IMR-90 (cell line): ENCODE data around the gene HBM. TPM values are rescaled to one million over a fixed set of nuclear protein-coding genes. Genes with fewer than 3 reads are reported as not detected.

Experiments
- ATAC-seq: fragments of 200-7000 bp; cut with Tn5 transposase; 2 replicates; pipeline ENCODE4 v1.9.1; 2020; ENCODE audit warnings: low read depth, mild to moderate bottlenecking, moderate library complexity
- BruUV-seq: library from RNA; stranded (reverse); fragments of 400-500 nt; replicated peaks from 2 replicates; lab custom pipeline; 2021; lab: Mats Ljungman, UMichigan
- CTCF ChIA-PET: fragments of 300-600 bp; formaldehyde crosslinking; extraction: SDS; loops from one replicate; lab custom pipeline; 2021; ENCODE audit warnings: antibody characterized with exemption; lab: Yijun Ruan, JAX
- POLR2A ChIA-PET: fragments of 300-600 bp; sonication (Branson Sonifier 250); formaldehyde crosslinking; loops from one replicate; lab custom pipeline; 2022; ENCODE audit warnings: antibody characterized with exemption; ENCODE audit not compliant: unreplicated experiment; lab: Charles Lee
- DNase-seq: peaks from one replicate; pipeline ENCODE4 v3.0.0; 2013
- H2AFZ ChIP-seq: replicated peaks from 2 replicates; pipeline ENCODE3; 2013; ENCODE audit warnings: low read length, mild to moderate bottlenecking; ENCODE audit not compliant: poor library complexity
- H2AK5ac ChIP-seq: 2 replicates; pipeline ENCODE4 v1.6.1; 2013; ENCODE audit warnings: low read depth, low read length, inconsistent platforms
- H2AK9ac ChIP-seq: replicated peaks from 2 replicates; pipeline ENCODE3; 2013; ENCODE audit warnings: mild to moderate bottlenecking, low read depth, low read length, moderate library complexity; ENCODE audit not compliant: poor library complexity
- H2BK120ac ChIP-seq: 2 replicates; pipeline ENCODE4 v1.6.1; 2013; ENCODE audit warnings: low read depth, low read length, inconsistent platforms
- H2BK15ac ChIP-seq: 3 replicates; pipeline ENCODE4 v1.6.1; 2013; ENCODE audit warnings: low read depth, low read length, inconsistent platforms
- H2BK20ac ChIP-seq: 2 replicates; pipeline ENCODE4 v1.6.1; 2013; ENCODE audit warnings: low read depth, mild to moderate bottlenecking, inconsistent platforms, low read length, moderate library complexity
- H2BK5ac ChIP-seq: 2 replicates; pipeline ENCODE4 v1.6.1; 2013; ENCODE audit warnings: mild to moderate bottlenecking, low read depth, low read length, inconsistent platforms; ENCODE audit not compliant: poor library complexity, severe bottlenecking
- H3K14ac ChIP-seq: replicated peaks from 2 replicates; pipeline ENCODE4 v1.6.1; 2013; ENCODE audit warnings: low read depth, low read length, inconsistent platforms
- H3K18ac ChIP-seq: 2 replicates; pipeline ENCODE4 v1.6.1; 2013; ENCODE audit warnings: low read depth, low read length, control low read depth
- H3K23ac ChIP-seq: 2 replicates; pipeline ENCODE4 v1.6.1; 2013; ENCODE audit warnings: low read depth, low read length, inconsistent platforms
- H3K27ac ChIP-seq: 2 replicates; pipeline ENCODE4 v1.5.1; 2013; ENCODE audit warnings: mild to moderate bottlenecking, control low read depth, low read length; ENCODE audit not compliant: insufficient read depth
- H3K27me3 ChIP-seq: 2 replicates; pipeline ENCODE4 v1.6.1; 2013; ENCODE audit warnings: low read length; ENCODE audit not compliant: control insufficient read depth, insufficient read depth
- H3K36me3 ChIP-seq: 2 replicates; pipeline ENCODE4 v1.6.1; 2013; ENCODE audit warnings: low read length, mixed read lengths; ENCODE audit not compliant: control insufficient read depth, insufficient read depth
- H3K4ac ChIP-seq: 2 replicates; pipeline ENCODE4 v1.6.1; 2013; ENCODE audit warnings: low read depth, low read length, inconsistent platforms
- H3K4me1 ChIP-seq: 2 replicates; pipeline ENCODE4 v1.6.1; 2013; ENCODE audit warnings: low read length, mixed read lengths; ENCODE audit not compliant: control insufficient read depth, insufficient read depth
- H3K4me2 ChIP-seq: 2 replicates; pipeline ENCODE4 v1.6.1; 2013; ENCODE audit warnings: low read depth, mild to moderate bottlenecking, control low read depth, low read length, moderate library complexity
- H3K4me3 ChIP-seq: 2 replicates; pipeline ENCODE4 v1.5.1; 2013; ENCODE audit warnings: low read depth, mild to moderate bottlenecking, control low read depth, low read length, moderate library complexity; ENCODE audit not compliant: insufficient read depth
- H3K56ac ChIP-seq: 2 replicates; pipeline ENCODE4 v1.6.1; 2013; ENCODE audit warnings: low read length, inconsistent platforms; ENCODE audit not compliant: insufficient read depth; ENCODE audit errors: extremely low read depth
- H3K79me1 ChIP-seq, 2 experiments: 2 replicates each; pipeline ENCODE4 v1.6.1; 2013; ENCODE audit warnings: low read length in 2 of 2, inconsistent platforms in 1 of 2, low read depth in 1 of 2
- H3K9ac ChIP-seq: 2 replicates; pipeline ENCODE4 v1.6.1; 2013; ENCODE audit warnings: low read depth, low read length, control low read depth
- H3K9me1 ChIP-seq: 2 replicates; pipeline ENCODE4 v1.6.1; 2013; ENCODE audit warnings: low read length, inconsistent platforms; ENCODE audit not compliant: insufficient read depth
- H3K9me3 ChIP-seq: 2 replicates; pipeline ENCODE4 v1.6.1; 2013; ENCODE audit warnings: low read length; ENCODE audit not compliant: control insufficient read depth, insufficient read depth
- H4K20me1 ChIP-seq: 2 replicates; pipeline ENCODE4 v1.6.1; 2013; ENCODE audit warnings: low read length, inconsistent platforms; ENCODE audit not compliant: insufficient read depth
- H4K5ac ChIP-seq: 2 replicates; pipeline ENCODE4 v1.6.1; 2013; ENCODE audit warnings: mild to moderate bottlenecking, low read depth, low read length, control low read depth
- H4K8ac ChIP-seq, 2 experiments: 2 replicates each; pipeline ENCODE4 v1.6.1; 2013; ENCODE audit warnings: low read depth in 2 of 2, low read length in 2 of 2, control low read depth in 1 of 2, inconsistent platforms in 1 of 2
- H4K91ac ChIP-seq: 2 replicates; pipeline ENCODE4 v1.6.1; 2013; ENCODE audit warnings: low read depth, low read length, inconsistent platforms; ENCODE audit not compliant: insufficient read depth
- BHLHE40 ChIP-seq: fragments of 150-350 bp; IDR thresholded peaks from 2 replicates; pipeline ENCODE4 v1.6.1; 2016; ENCODE audit warnings: mild to moderate bottlenecking, low read depth, low read length
- CEBPB ChIP-seq: IDR thresholded peaks from 2 replicates; pipeline ENCODE4 v1.6.1; 2012; ENCODE audit warnings: low read depth, low read length, improper control_type of control experiment
- CHD1 ChIP-seq: IDR thresholded peaks from 2 replicates; pipeline ENCODE4 v1.6.1; 2012; ENCODE audit warnings: low read depth, low read length, improper control_type of control experiment
- CTCF ChIP-seq: conservative IDR thresholded peaks from 2 replicates; pipeline ENCODE4 v1.5.1; 2012; ENCODE audit warnings: mild to moderate bottlenecking, low read depth, low read length, improper control_type of control experiment
- FOS ChIP-seq: fragments of 150-350 bp; IDR thresholded peaks from 2 replicates; pipeline ENCODE4 v1.6.1; 2016; ENCODE audit warnings: low read depth, low read length
- MAFK ChIP-seq: IDR thresholded peaks from 2 replicates; pipeline ENCODE4 v1.6.1; 2012; ENCODE audit warnings: low read depth, low read length, improper control_type of control experiment
- MAZ ChIP-seq: IDR thresholded peaks from 2 replicates; pipeline ENCODE4 v1.6.1; 2012; ENCODE audit warnings: low read depth, mild to moderate bottlenecking, low read length, improper control_type of control experiment, moderate library complexity, borderline replicate concordance
- MXI1 ChIP-seq: IDR thresholded peaks from 2 replicates; pipeline ENCODE4 v1.6.1; 2012; ENCODE audit warnings: low read depth, mild to moderate bottlenecking, low read length, moderate library complexity, borderline replicate concordance
- NFE2L2 ChIP-seq: fragments of 150-350 bp; IDR thresholded peaks from 2 replicates; pipeline ENCODE4 v1.6.1; 2016; ENCODE audit warnings: low read depth, mild to moderate bottlenecking, low read length
- POLR2A ChIP-seq: IDR thresholded peaks from 2 replicates; pipeline ENCODE4 v1.6.1; 2012; ENCODE audit warnings: mild to moderate bottlenecking, low read depth, low read length
- RAD21 ChIP-seq: IDR thresholded peaks from 2 replicates; pipeline ENCODE4 v1.6.1; 2012; ENCODE audit warnings: low read length, improper control_type of control experiment
- RCOR1 ChIP-seq: IDR thresholded peaks from 2 replicates; pipeline ENCODE4 v1.6.1; 2012; ENCODE audit warnings: mild to moderate bottlenecking, low read length, improper control_type of control experiment; ENCODE audit not compliant: insufficient replicate concordance
- RFX5 ChIP-seq: IDR thresholded peaks from 2 replicates; pipeline ENCODE4 v1.8.0; 2012; ENCODE audit warnings: low read depth, mild to moderate bottlenecking, low read length, moderate library complexity
- SMC3 ChIP-seq: fragments of 150-350 bp; IDR thresholded peaks from 2 replicates; pipeline ENCODE4 v1.6.1; 2016; ENCODE audit warnings: low read depth, mild to moderate bottlenecking, antibody characterized with exemption, low read length, moderate library complexity
- WGBS, 2 experiments: methylation state at CpG; one replicate each; pipeline versions ENCODE4 v1.1.5 to v1.1.7; 2013; ENCODE audit warnings: missing lambda C conversion rate in 2 of 2; ENCODE audit not compliant: insufficient read length in 1 of 2; ENCODE audit errors: extremely low coverage in 2 of 2; 5-methylcytosine and 5-hydroxymethylcytosine counted together
- dilution Hi-C: fragments of 300-500 bp; cut with HindIII; formaldehyde crosslinking; loops from one replicate; pipeline ENCODE4 v1.14.3; 2018; ENCODE audit warnings: low sequenced_read_pairs; ENCODE audit not compliant: unreplicated experiment
- in situ Hi-C: fragments of 300-500 bp; cut with MboI; formaldehyde crosslinking; loops from 3 replicates; pipeline ENCODE4 v1.14.3; 2019; ENCODE audit warnings: low sequenced_read_pairs, inconsistent platforms, mixed read lengths
- intact Hi-C: fragments of 100-400 bp; cut with micrococcal nuclease; formaldehyde crosslinking; loops from 2 replicates; pipeline ENCODE4 v1.10.0; 2022
- polyA plus RNA-seq, 3 experiments: library from polyadenylated mRNA; depleted of rRNA; stranded (reverse); fragments of >200 nt; gene quantifications; 2 replicates each; pipeline ENCODE4 v1.2.3, GENCODE V29; 2012; ENCODE audit warnings: low replicate concordance in 1 of 3
- total RNA-seq: library from RNA; depleted of rRNA; stranded (reverse); fragments of >200 nt; gene quantifications from 2 replicates; pipeline ENCODE4 v1.2.3, GENCODE V29; 2012
- TF ChIP-seq, protein P1 (sequence below): fragments of 150-350 bp; IDR thresholded peaks from 2 replicates; pipeline ENCODE4 v1.6.1; 2017; ENCODE audit warnings: mild to moderate bottlenecking, antibody characterized with exemption, low read length, low read depth
- TF ChIP-seq, protein P2 (sequence below): fragments of 150-350 bp; IDR thresholded peaks from 2 replicates; pipeline ENCODE4 v1.6.1; 2016; ENCODE audit warnings: low read depth, mild to moderate bottlenecking, low read length, moderate library complexity, borderline replicate concordance

The HBM gene
- total and polyA plus RNA-seq, 2 of the 4 experiments (the other 2 are of a cell fraction): not detected

DNA sequence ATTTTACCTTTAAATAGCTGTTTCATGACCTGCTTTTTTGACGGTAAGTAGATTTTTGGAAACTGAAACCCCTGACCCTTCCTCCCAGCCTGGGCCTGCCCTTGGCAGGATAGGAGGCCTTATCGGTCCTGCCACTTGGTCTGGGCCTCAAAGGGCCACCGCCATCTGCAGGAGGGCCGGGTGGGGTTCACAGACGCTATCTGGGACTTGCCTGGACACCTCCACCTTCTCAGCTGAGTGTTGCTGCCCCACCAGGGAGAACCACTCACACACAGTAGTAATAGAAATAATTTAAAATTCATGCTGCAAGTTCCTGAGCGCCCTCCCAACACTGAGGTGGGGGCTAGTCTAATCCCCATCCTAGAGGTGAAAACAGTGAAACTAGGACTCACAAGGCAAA is 22.7 kb upstream of the HBM start:
- ChIA-PET POLR2A (no interaction called here), CTCF (no interaction called here)
- Histone ChIP-seq H3K56ac (no peak overlapping the region), H2AK5ac (no peak overlapping the region), H3K27ac (no peak overlapping the region), H2AK9ac (peak overlapping the region; percentile 61), H3K36me3 (no peaks in the 10 kb centered on the region), H3K14ac (no peak overlapping the region), H4K20me1 (no peaks in the 10 kb centered on the region), H4K91ac (no peak overlapping the region), H2BK20ac (no peak overlapping the region), H4K8ac (no peak overlapping the region), H3K9me1 (no peaks in the 10 kb centered on the region), H3K23ac (no peak overlapping the region), H3K9ac (no peak overlapping the region), H4K5ac (no peak overlapping the region), H3K4ac (no peak overlapping the region), H3K4me2 (no peak overlapping the region), H3K9me3 (no peaks in the 10 kb centered on the region), H2BK15ac (no peak overlapping the region), H3K79me1 (peaks cover 0 to under 1% of the 10 kb centered on the region in 2 experiments; a peak in 1 of 4 replicates), H2BK5ac (no peak overlapping the region), H3K18ac (no peak overlapping the region), H3K27me3 (no peaks in the 10 kb centered on the region), H3K4me3 (no peak overlapping the region), H2AFZ (peak overlapping the region; percentile 71), H2BK120ac (no peak overlapping the region), H3K4me1 (no peaks in the 10 kb centered on the region)
- intact Hi-C loops: no loop called here
- dilution Hi-C loops: no loop called here
- ATAC-seq (no peak), DNase-seq (no peak)
- in situ Hi-C loops: no loop called here
- no peak for TF ChIP-seq CEBPB
- TF ChIP-seq, protein P1, sequence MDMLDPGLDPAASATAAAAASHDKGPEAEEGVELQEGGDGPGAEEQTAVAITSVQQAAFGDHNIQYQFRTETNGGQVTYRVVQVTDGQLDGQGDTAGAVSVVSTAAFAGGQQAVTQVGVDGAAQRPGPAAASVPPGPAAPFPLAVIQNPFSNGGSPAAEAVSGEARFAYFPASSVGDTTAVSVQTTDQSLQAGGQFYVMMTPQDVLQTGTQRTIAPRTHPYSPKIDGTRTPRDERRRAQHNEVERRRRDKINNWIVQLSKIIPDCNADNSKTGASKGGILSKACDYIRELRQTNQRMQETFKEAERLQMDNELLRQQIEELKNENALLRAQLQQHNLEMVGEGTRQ: no peak
- TF ChIP-seq RFX5: no peak
- no peak for TF ChIP-seq MAFK
- no peak for TF ChIP-seq RCOR1
- no peak for TF ChIP-seq MXI1
- no peak for TF ChIP-seq BHLHE40
- no peak for TF ChIP-seq CHD1
- no peak for TF ChIP-seq RAD21
- TF ChIP-seq POLR2A: no peak
- TF ChIP-seq NFE2L2: no peak
- TF ChIP-seq CTCF: no peak
- TF ChIP-seq, protein P2, sequence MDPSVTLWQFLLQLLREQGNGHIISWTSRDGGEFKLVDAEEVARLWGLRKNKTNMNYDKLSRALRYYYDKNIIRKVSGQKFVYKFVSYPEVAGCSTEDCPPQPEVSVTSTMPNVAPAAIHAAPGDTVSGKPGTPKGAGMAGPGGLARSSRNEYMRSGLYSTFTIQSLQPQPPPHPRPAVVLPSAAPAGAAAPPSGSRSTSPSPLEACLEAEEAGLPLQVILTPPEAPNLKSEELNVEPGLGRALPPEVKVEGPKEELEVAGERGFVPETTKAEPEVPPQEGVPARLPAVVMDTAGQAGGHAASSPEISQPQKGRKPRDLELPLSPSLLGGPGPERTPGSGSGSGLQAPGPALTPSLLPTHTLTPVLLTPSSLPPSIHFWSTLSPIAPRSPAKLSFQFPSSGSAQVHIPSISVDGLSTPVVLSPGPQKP: no peak
- no peak for TF ChIP-seq FOS
- no peak for TF ChIP-seq MAZ
- no peak for TF ChIP-seq SMC3
- no CpG with 5 or more reads among the region's 6 CpGs for WGBS, 2 experiments
- BruUV-seq: no TSS peak
